Neuronal stem cell (in vitro differentiated cells): ENCODE measurements around the gene GBE1.

Experiments
- DNase-seq: peaks from one replicate; pipeline ENCODE4 v3.0.0-alpha.2; 2013; ENCODE audit warnings: low spot score
- H2AFZ ChIP-seq: one replicate; pipeline ENCODE4 v1.6.1; 2013; ENCODE audit warnings: mild to moderate bottlenecking, low read length, inconsistent platforms
- H2AK5ac ChIP-seq: 2 replicates; pipeline ENCODE4 v1.6.1; 2013; ENCODE audit warnings: low read depth, mild to moderate bottlenecking, inconsistent platforms, low read length, moderate library complexity, mixed read lengths
- H2BK120ac ChIP-seq: 2 replicates; pipeline ENCODE4 v1.6.1; 2013; ENCODE audit warnings: low read depth, mild to moderate bottlenecking, inconsistent platforms, low read length, moderate library complexity, mixed read lengths
- H2BK12ac ChIP-seq: one replicate; pipeline ENCODE4 v1.6.1; 2013; ENCODE audit warnings: low read length, inconsistent platforms
- H2BK15ac ChIP-seq: 2 replicates; pipeline ENCODE4 v1.6.1; 2013; ENCODE audit warnings: mild to moderate bottlenecking, low read length, inconsistent platforms, mixed read lengths
- H2BK5ac ChIP-seq: one replicate; pipeline ENCODE4 v1.6.1; 2013; ENCODE audit warnings: inconsistent platforms, mild to moderate bottlenecking, low read length, moderate library complexity
- H3K14ac ChIP-seq: one replicate; pipeline ENCODE4 v1.6.1; 2013; ENCODE audit warnings: low read length, inconsistent platforms
- H3K18ac ChIP-seq: 2 replicates; pipeline ENCODE4 v1.6.1; 2013; ENCODE audit warnings: low read length, inconsistent platforms
- H3K23ac ChIP-seq: 2 replicates; pipeline ENCODE4 v1.6.1; 2013; ENCODE audit warnings: low read depth, mild to moderate bottlenecking, mixed read lengths, low read length, inconsistent platforms; ENCODE audit not compliant: poor library complexity
- H3K27ac ChIP-seq: replicated peaks from 3 replicates; pipeline ENCODE4 v1.5.1; 2013; ENCODE audit warnings: low read length, inconsistent platforms
- H3K27me3 ChIP-seq, 3 experiments: 2 replicates each; pipeline ENCODE4 v1.6.1; 2013; ENCODE audit warnings: low read length in 3 of 3, mild to moderate bottlenecking in 2 of 3, inconsistent platforms in 1 of 3, low read depth in 1 of 3, mixed read lengths in 1 of 3, moderate library complexity in 1 of 3; ENCODE audit not compliant: control insufficient read depth in 3 of 3, insufficient read depth in 3 of 3
- H3K36me3 ChIP-seq, 2 donors: replicated peaks in 1 of 2; 2 replicates each; pipeline ENCODE4 v1.6.1; 2013; ENCODE audit warnings: low read length in 2 of 2; ENCODE audit not compliant: control insufficient read depth in 2 of 2, insufficient read depth in 2 of 2
- H3K4ac ChIP-seq: 2 replicates; pipeline ENCODE4 v1.6.1; 2013; ENCODE audit warnings: inconsistent platforms, mild to moderate bottlenecking, low read length, moderate library complexity
- H3K4me1 ChIP-seq, 2 donors: 1 replicate in 1 of 2; 2 replicates in 1 of 2; pipeline ENCODE4 v1.6.1; 2013; ENCODE audit warnings: low read length in 2 of 2, low read depth in 1 of 2; ENCODE audit not compliant: control insufficient read depth in 2 of 2, insufficient read depth in 1 of 2
- H3K4me2 ChIP-seq: one replicate; pipeline ENCODE4 v1.6.1; 2013; ENCODE audit warnings: mild to moderate bottlenecking, low read length, inconsistent platforms; ENCODE audit not compliant: insufficient read depth, poor library complexity, severe bottlenecking
- H3K4me3 ChIP-seq, 2 donors: 2 replicates each; pipeline ENCODE4 v1.5.1; 2013; ENCODE audit warnings: low read length in 2 of 2, mild to moderate bottlenecking in 2 of 2, inconsistent platforms in 1 of 2, moderate library complexity in 1 of 2
- H3K79me1 ChIP-seq: one replicate; pipeline ENCODE4 v1.6.1; 2013; ENCODE audit warnings: low read depth, mild to moderate bottlenecking, inconsistent platforms, low read length, moderate library complexity
- H3K9ac ChIP-seq: one replicate; pipeline ENCODE4 v1.6.1; 2013; ENCODE audit warnings: mild to moderate bottlenecking, low read depth, low read length, inconsistent platforms; ENCODE audit not compliant: poor library complexity
- H3K9me3 ChIP-seq, 2 donors: replicated peaks in 1 of 2; 2 replicates each; pipeline versions ENCODE3 to v1.6.1; 2013; ENCODE audit warnings: low read length in 2 of 2, mild to moderate bottlenecking in 2 of 2, inconsistent platforms in 1 of 2, low read depth in 1 of 2, mixed read lengths in 1 of 2, moderate library complexity in 1 of 2; ENCODE audit not compliant: control insufficient read depth in 2 of 2, insufficient read depth in 1 of 2
- H4K8ac ChIP-seq: one replicate; pipeline ENCODE4 v1.6.1; 2013; ENCODE audit warnings: low read depth, mild to moderate bottlenecking, inconsistent platforms, low read length, moderate library complexity
- H4K91ac ChIP-seq: one replicate; pipeline ENCODE4 v1.6.1; 2013; ENCODE audit warnings: low read length, low read depth, mild to moderate bottlenecking, inconsistent platforms; ENCODE audit not compliant: poor library complexity
- WGBS, 2 donors: extraction: QIAGEN DNeasy Blood & Tissue Kit; methylation state at CpG; one replicate each; pipeline ENCODE4 v1.1.7; 2013; ENCODE audit warnings: missing lambda C conversion rate in 2 of 2, mixed read lengths in 1 of 2; ENCODE audit not compliant: insufficient read length in 2 of 2, insufficient replicate concordance in 1 of 2; ENCODE audit errors: extremely low coverage in 2 of 2; 5-methylcytosine and 5-hydroxymethylcytosine counted together

GBE1 gene

GRCh38 chr3:81699536-81700320 lies 61.7 kb downstream of the GBE1 start:
- H3K36me3 ChIP-seq = no peaks in the 10 kb centered on the region

DNA sequence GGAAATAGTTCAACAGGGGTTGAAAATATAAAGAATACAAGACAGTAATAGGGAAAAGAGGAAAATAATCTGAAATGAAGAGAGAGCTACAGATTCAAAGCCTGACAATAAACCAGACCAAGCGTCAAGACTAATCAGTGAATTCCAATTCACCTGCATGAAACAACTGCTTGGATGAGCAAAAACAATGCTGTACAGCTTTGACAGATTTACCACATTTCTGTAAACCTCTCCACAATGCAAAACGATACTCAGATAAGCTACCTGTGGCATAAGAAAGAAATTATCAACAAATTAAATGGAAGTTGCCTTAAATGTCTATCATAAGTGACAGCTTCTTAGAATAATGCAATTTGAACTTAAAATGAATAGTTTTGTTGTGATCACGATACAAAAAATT lies 65.4 kb downstream of the GBE1 start:
- H3K27ac ChIP-seq = no peak overlapping the region
- H2AK5ac ChIP-seq = no peak overlapping the region
- peaks cover 0 to 5% of the 10 kb centered on the region in 2 donors for H3K4me1 ChIP-seq
- H3K79me1 ChIP-seq = no peaks in the 10 kb centered on the region
- no peaks in the 10 kb centered on the region for H3K36me3 ChIP-seq
- no peak overlapping the region for H2BK120ac ChIP-seq
- no peak overlapping the region for H3K4me3 ChIP-seq
- no peak overlapping the region for H2AFZ ChIP-seq
- H3K23ac ChIP-seq = no peak overlapping the region
- no peak overlapping the region for H2BK5ac ChIP-seq
- WGBS, 2 donors = no CpG with 5 or more reads among the region's 3 CpGs
- no peak overlapping the region for H3K9ac ChIP-seq
- H3K27me3 ChIP-seq = no peaks in the 10 kb centered on the region
- H3K9me3 ChIP-seq = no peaks in the 10 kb centered on the region
- no peak overlapping the region for H4K8ac ChIP-seq
- no peak overlapping the region for H2BK15ac ChIP-seq
- H3K4me2 ChIP-seq = no peak overlapping the region
- no peak for DNase-seq
- H3K14ac ChIP-seq = no peak overlapping the region
- no peak overlapping the region for H4K91ac ChIP-seq
- no peak overlapping the region for H3K18ac ChIP-seq
- H3K4ac ChIP-seq = no peak overlapping the region
- no peak overlapping the region for H2BK12ac ChIP-seq

More at GRCh38 chr3:81699536-81700320, 61.7 kb downstream of the GBE1 start:
- Histone ChIP-seq H2BK15ac (no peak overlapping the region), H2BK120ac (no peak overlapping the region), H4K8ac (no peak overlapping the region), H3K9me3 (no peaks in the 10 kb centered on the region), H3K4me3 (no peak overlapping the region), H3K4me2 (no peak overlapping the region), H3K4ac (no peak overlapping the region), H3K18ac (no peak overlapping the region), H3K27me3 (no peaks in the 10 kb centered on the region), H2AFZ (no peak overlapping the region), H2AK5ac (no peak overlapping the region), H3K79me1 (no peaks in the 10 kb centered on the region), H3K27ac (no peak overlapping the region), H2BK5ac (no peak overlapping the region), H3K23ac (no peak overlapping the region), H2BK12ac (no peak overlapping the region), H3K14ac (no peak overlapping the region), H3K9ac (no peak overlapping the region), H4K91ac (no peak overlapping the region), H3K4me1 (peaks cover 0 to 3% of the 10 kb centered on the region in 2 donors)
- DNase-seq = no peak
- WGBS, 2 donors = no CpG with 5 or more reads among the region's 8 CpGs

DNA sequence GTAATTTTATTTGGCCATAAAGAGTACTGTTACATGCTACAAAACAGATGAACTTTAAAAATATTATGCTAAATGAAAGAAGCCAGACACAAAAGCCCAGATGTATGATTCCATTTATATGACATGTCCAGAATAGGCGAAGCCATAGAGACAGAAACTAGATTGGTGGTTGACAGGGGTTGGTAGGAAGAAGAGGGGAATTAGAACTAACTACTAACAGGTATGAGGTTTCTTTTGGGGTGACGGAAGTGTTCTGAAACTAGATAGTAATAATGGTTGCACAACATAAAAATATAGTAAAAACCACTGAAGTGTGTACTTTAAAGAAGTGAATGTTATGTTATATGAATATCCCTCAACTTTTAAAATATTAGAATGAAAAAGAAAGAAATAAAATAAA lies 66.1 kb downstream of the GBE1 start:
- Histone ChIP-seq H3K23ac (no peak overlapping the region), H2BK12ac (no peak overlapping the region), H2BK15ac (no peak overlapping the region), H3K4me1 (peaks cover 0 to 5% of the 10 kb centered on the region in 2 donors), H3K9ac (no peak overlapping the region), H3K4ac (no peak overlapping the region), H3K9me3 (no peaks in the 10 kb centered on the region), H2BK5ac (no peak overlapping the region), H2BK120ac (no peak overlapping the region), H3K79me1 (no peaks in the 10 kb centered on the region), H4K91ac (no peak overlapping the region), H2AFZ (no peak overlapping the region), H2AK5ac (no peak overlapping the region), H3K27me3 (no peaks in the 10 kb centered on the region), H3K27ac (no peak overlapping the region), H3K4me3 (no peak overlapping the region), H4K8ac (no peak overlapping the region), H3K4me2 (no peak overlapping the region), H3K14ac (no peak overlapping the region), H3K18ac (no peak overlapping the region), H3K36me3 (no peaks in the 10 kb centered on the region)
- no CpG with 5 or more reads among the region's 2 CpGs for WGBS, 2 donors
- no peak for DNase-seq

DNA sequence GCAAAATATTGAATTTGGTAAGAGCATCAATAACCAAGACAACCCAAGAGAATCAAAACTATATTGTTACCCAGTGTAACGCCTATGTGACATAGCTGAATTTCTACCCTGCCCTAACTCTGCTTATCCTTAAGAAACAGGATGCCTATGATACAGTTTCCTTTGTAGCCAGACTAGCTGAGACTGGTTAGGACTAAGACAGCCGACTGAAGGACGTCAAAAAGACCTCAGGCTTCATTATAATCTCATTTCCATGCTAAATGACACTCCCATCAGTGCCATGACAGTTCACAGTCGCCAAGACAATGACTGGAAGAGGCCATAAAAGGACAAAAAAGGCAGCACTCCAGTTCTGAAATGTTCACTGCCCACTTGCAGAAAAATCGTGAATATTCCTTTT lies 66.8 kb downstream of the GBE1 start:
- Histone ChIP-seq H3K36me3 (no peaks in the 10 kb centered on the region), H2BK15ac (no peak overlapping the region), H3K79me1 (no peaks in the 10 kb centered on the region), H2BK5ac (no peak overlapping the region), H3K27ac (no peak overlapping the region), H2AFZ (peak overlapping the region; percentile 51), H4K8ac (no peak overlapping the region), H3K18ac (no peak overlapping the region), H4K91ac (no peak overlapping the region), H3K23ac (no peak overlapping the region), H3K9ac (no peak overlapping the region), H3K14ac (no peak overlapping the region), H3K27me3 (no peaks in the 10 kb centered on the region), H3K4me1 (peaks cover 0 to 5% of the 10 kb centered on the region in 2 donors), H2AK5ac (no peak overlapping the region), H2BK120ac (no peak overlapping the region), H3K4ac (no peak overlapping the region), H2BK12ac (no peak overlapping the region), H3K4me2 (no peak overlapping the region), H3K4me3 (no peak overlapping the region), H3K9me3 (no peaks in the 10 kb centered on the region)
- DNase-seq = no peak
- no CpG with 5 or more reads among the region's 5 CpGs for WGBS, 2 donors
